GM12878 (cell line): ENCODE measurements around the gene L1CAM. TPM values are rescaled to one million over a fixed set of nuclear protein-coding genes. Genes with fewer than 3 reads are reported as not detected.

ENCODE experiments used
- ATAC-seq: fragments of 200-7000 bp; cut with Tn5 transposase; 3 replicates; pipeline ENCODE4 v1.9.1; 2020; ENCODE audit warnings: mild to moderate bottlenecking, moderate library complexity
- BruUV-seq: library from RNA; stranded (reverse); fragments of 400-500 nt; replicated peaks from 2 replicates; lab custom pipeline; 2021; lab: Mats Ljungman, UMichigan
- CTCF ChIA-PET: fragments of 300-600 bp; sonication (Branson Sonifier 250); formaldehyde crosslinking; extraction: SDS; loops from one replicate; lab custom pipeline; 2021; ENCODE audit warnings: inconsistent platforms; lab: Yijun Ruan, JAX
- POLR2A ChIA-PET: fragments of 350-600 bp; formaldehyde crosslinking; extraction: SDS; loops from one replicate; lab custom pipeline; 2021; ENCODE audit warnings: inconsistent platforms; lab: Charles Lee
- RAD21 ChIA-PET: fragments of 300-600 bp; sonication (Branson Sonifier 250); formaldehyde crosslinking; loops from one replicate; lab custom pipeline; 2023; ENCODE audit warnings: antibody characterized with exemption; ENCODE audit not compliant: unreplicated experiment; lab: Charles Lee
- SMC1A ChIA-PET: fragments of 300-600 bp; sonication (Branson Sonifier 250); formaldehyde crosslinking; loops from one replicate; lab custom pipeline; 2023; ENCODE audit not compliant: unreplicated experiment, uncharacterized antibody; lab: Charles Lee
- DNase-seq: peaks from one replicate; pipeline ENCODE4 v3.0.0-alpha.2; 2011; ENCODE audit warnings: low read depth, low spot score
- FAIRE-seq: peaks from 3 replicates; lab custom pipeline; 2011; peaks lifted over from hg19 to GRCh38; lab: Jason Lieb, UNC
- H2AFZ ChIP-seq: 2 replicates; pipeline ENCODE4 v1.6.0; 2011; ENCODE audit warnings: low read depth, low read length, control low read depth; ENCODE audit not compliant: control insufficient read depth
- H3K27ac ChIP-seq: 2 replicates; pipeline ENCODE4 v1.5.1; 2011; ENCODE audit warnings: control low read depth; ENCODE audit not compliant: control insufficient read depth, insufficient read depth
- H3K27me3 ChIP-seq, 2 experiments: replicated peaks in 1 of 2; 2 replicates each; pipeline versions ENCODE4 v1.6.0 to v1.6.1; 2011; ENCODE audit warnings: low read length in 1 of 2; ENCODE audit not compliant: control insufficient read depth in 2 of 2, insufficient read depth in 2 of 2
- H3K36me3 ChIP-seq, 2 experiments: 2 replicates each; pipeline ENCODE4 v1.5.1; 2011; ENCODE audit warnings: low read length in 1 of 2; ENCODE audit not compliant: control insufficient read depth in 2 of 2, insufficient read depth in 2 of 2
- H3K4me1 ChIP-seq: 2 replicates; pipeline ENCODE4 v1.6.1; 2011; ENCODE audit warnings: mild to moderate bottlenecking, low read length, moderate library complexity, mixed read lengths; ENCODE audit not compliant: control insufficient read depth, insufficient read depth
- H3K4me2 ChIP-seq: 2 replicates; pipeline ENCODE4 v1.6.0; 2011; ENCODE audit warnings: control low read depth; ENCODE audit not compliant: control insufficient read depth, insufficient read depth
- H3K4me3 ChIP-seq: fragments of 200-600 bp; sonication (generic); 2 replicates; pipeline ENCODE4 v1.5.1; 2016
- H3K79me2 ChIP-seq: 2 replicates; pipeline ENCODE4 v1.6.0; 2011; ENCODE audit warnings: low read length; ENCODE audit not compliant: control insufficient read depth, insufficient read depth
- H3K9ac ChIP-seq: 2 replicates; pipeline ENCODE4 v1.8.0; 2011; ENCODE audit warnings: low read length, control low read depth, mixed read lengths; ENCODE audit not compliant: control insufficient read depth, insufficient read depth
- H3K9me3 ChIP-seq: replicated peaks from 3 replicates; pipeline ENCODE4 v1.5.1; 2011; ENCODE audit warnings: mild to moderate bottlenecking, low read length; ENCODE audit not compliant: control insufficient read depth, insufficient read depth
- H4K20me1 ChIP-seq: 2 replicates; pipeline ENCODE4 v1.6.0; 2011; ENCODE audit not compliant: control insufficient read depth, insufficient read depth
- ATF7 ChIP-seq: fragments of 450-650 bp; IDR thresholded peaks from 2 replicates; pipeline ENCODE4 v1.6.1; 2016; ENCODE audit warnings: low read depth, mild to moderate bottlenecking
- BMI1 ChIP-seq: fragments of 450-650 bp; IDR thresholded peaks from 2 replicates; pipeline ENCODE4 v1.6.1; 2016; ENCODE audit warnings: mild to moderate bottlenecking, moderate library complexity, borderline replicate concordance
- FOXK2 ChIP-seq: fragments of 450-650 bp; IDR thresholded peaks from 2 replicates; pipeline ENCODE4 v1.6.1; 2017; ENCODE audit warnings: mild to moderate bottlenecking, moderate library complexity
- HCFC1 ChIP-seq: fragments of 150-350 bp; IDR thresholded peaks from 2 replicates; pipeline ENCODE4 v1.6.1; 2014; ENCODE audit warnings: low read length
- HDAC6 ChIP-seq: fragments of 200-600 bp; sonication (generic); IDR thresholded peaks from one replicate; pipeline ENCODE4 v1.8.0; 2017; ENCODE audit warnings: antibody characterized with exemption; ENCODE audit not compliant: unreplicated experiment
- MEF2B ChIP-seq: fragments of 450-650 bp; IDR thresholded peaks from 2 replicates; pipeline ENCODE4 v1.6.1; 2018; ENCODE audit warnings: mild to moderate bottlenecking, moderate library complexity; ENCODE audit not compliant: partially characterized antibody, poor library complexity, severe bottlenecking
- PAX5 ChIP-seq: IDR thresholded peaks from 2 replicates; pipeline ENCODE4 v1.6.1; 2011; ENCODE audit warnings: low read depth, low read length, borderline replicate concordance
- SP1 ChIP-seq: IDR thresholded peaks from one replicate; pipeline ENCODE4 v1.6.1; 2011; ENCODE audit warnings: low read depth, low read length
- SRF ChIP-seq, 2 experiments: IDR thresholded peaks; 2 replicates each; pipeline ENCODE4 v1.6.1; 2011; ENCODE audit warnings: low read depth in 2 of 2, low read length in 2 of 2, mild to moderate bottlenecking in 1 of 2, moderate library complexity in 1 of 2
- ZZZ3 ChIP-seq: IDR thresholded peaks from 2 replicates; pipeline ENCODE4 v1.6.1; 2011; ENCODE audit warnings: low read depth; ENCODE audit not compliant: control insufficient read depth, insufficient read length
- WGBS: methylation state at CpG from one replicate; pipeline ENCODE4 v1.1.6; 2016; ENCODE audit warnings: low lambda C conversion rate; ENCODE audit not compliant: insufficient replicate concordance, insufficient coverage; ENCODE audit errors: missing lambda C conversion rate; 5-methylcytosine and 5-hydroxymethylcytosine counted together
- in situ Hi-C: fragments of 300-500 bp; cut with MboI; formaldehyde crosslinking; loops from 9 replicates; pipeline ENCODE4 v1.14.3; 2018; ENCODE audit warnings: mixed read lengths
- intact Hi-C: fragments of 100-400 bp; cut with micrococcal nuclease; formaldehyde crosslinking; loops from one replicate; pipeline ENCODE4 v1.14.2; 2022; ENCODE audit not compliant: unreplicated experiment
- polyA plus RNA-seq, 11 experiments: library from polyadenylated mRNA; depleted of rRNA in 4 of 11; unstranded in 6 of 11; stranded (reverse) in 5 of 11; fragments of >200 nt; fragmentation: Nextera tagmentation in 4 of 11; fragmentation: Illumina TruSeq in 1 of 11; extraction: Ambion mirVana in 4 of 11; extraction: Trizol in 1 of 11; gene quantifications; 1 replicate in 1 of 11; 2 replicates in 10 of 11; pipeline versions ENCODE4 v1.2.1 to v1.2.3, GENCODE V29; 2011 to 2016; ENCODE audit warnings: inconsistent platforms in 2 of 11, missing spikeins in 2 of 11, low read depth in 1 of 11
- total RNA-seq, 4 experiments: library from RNA; depleted of rRNA in 3 of 4; stranded (reverse); fragments of >200 nt in 3 of 4; fragmentation: Illumina TruSeq in 1 of 4; extraction: Trizol in 1 of 4; gene quantifications; 2 replicates each; pipeline versions ENCODE4 v1.2.1 to v1.2.3, GENCODE V29; 2013 to 2021
- TF ChIP-seq, protein P1 (sequence below): fragments of 450-650 bp; IDR thresholded peaks from 2 replicates; pipeline ENCODE4 v1.6.1; 2017; ENCODE audit warnings: mild to moderate bottlenecking

The L1CAM gene
- total and polyA plus RNA-seq, 10 of the 15 experiments (the other 5 are each of a cell fraction or from before 2014, with no cell fraction given), result 0.01 to 0.64 (median 0.09) TPM; not detected in 5

GRCh38 chrX:153857348-153857903 lies 28.5 kb downstream of the L1CAM start:
- intact Hi-C loops, result no loop called here
- Histone ChIP-seq H3K27me3 (no peaks in the 10 kb centered on the region; a peak in 2 of 4 replicates), H4K20me1 (no peaks in the 10 kb centered on the region), H3K27ac (no peak overlapping the region), H3K4me1 (no peaks in the 10 kb centered on the region), H3K4me3 (no peak overlapping the region), H3K79me2 (no peaks in the 10 kb centered on the region), H2AFZ (no peak overlapping the region), H3K9ac (no peak overlapping the region), H3K4me2 (no peak overlapping the region), H3K36me3 (no peaks in the 10 kb centered on the region), H3K9me3 (no peaks in the 10 kb centered on the region)
- SMC1A ChIA-PET, result no interaction called here
- RAD21 ChIA-PET, result no interaction called here
- ATAC-seq (no peak), DNase-seq (no peak), FAIRE-seq (no peak)
- POLR2A ChIA-PET, result no interaction called here
- 0% methylated on average over 2 of the region's 2 CpGs for WGBS
- CTCF ChIA-PET, result no interaction called here
- in situ Hi-C loops, result no loop called here
- no TSS peak for BruUV-seq
- no peak for TF ChIP-seq FOXK2
- TF ChIP-seq, protein P1, sequence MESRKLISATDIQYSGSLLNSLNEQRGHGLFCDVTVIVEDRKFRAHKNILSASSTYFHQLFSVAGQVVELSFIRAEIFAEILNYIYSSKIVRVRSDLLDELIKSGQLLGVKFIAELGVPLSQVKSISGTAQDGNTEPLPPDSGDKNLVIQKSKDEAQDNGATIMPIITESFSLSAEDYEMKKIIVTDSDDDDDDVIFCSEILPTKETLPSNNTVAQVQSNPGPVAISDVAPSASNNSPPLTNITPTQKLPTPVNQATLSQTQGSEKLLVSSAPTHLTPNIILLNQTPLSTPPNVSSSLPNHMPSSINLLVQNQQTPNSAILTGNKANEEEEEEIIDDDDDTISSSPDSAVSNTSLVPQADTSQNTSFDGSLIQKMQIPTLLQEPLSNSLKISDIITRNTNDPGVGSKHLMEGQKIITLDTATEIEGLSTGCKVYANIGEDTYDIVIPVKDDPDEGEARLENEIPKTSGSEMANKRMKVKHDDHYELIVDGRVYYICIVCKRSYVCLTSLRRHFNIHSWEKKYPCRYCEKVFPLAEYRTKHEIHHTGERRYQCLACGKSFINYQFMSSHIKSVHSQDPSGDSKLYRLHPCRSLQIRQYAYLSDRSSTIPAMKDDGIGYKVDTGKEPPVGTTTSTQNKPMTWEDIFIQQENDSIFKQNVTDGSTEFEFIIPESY, result no peak
- no peak for TF ChIP-seq SP1
- no peak for TF ChIP-seq HCFC1

- in situ Hi-C loops, result no loop called here
- FAIRE-seq, result no peak
- no peak overlapping the region for H3K9ac ChIP-seq
- no peak overlapping the region for H3K27ac ChIP-seq
- no peaks in the 10 kb centered on the region for H4K20me1 ChIP-seq
- no peaks in the 10 kb centered on the region for H3K9me3 ChIP-seq
- RAD21 ChIA-PET, result no interaction called here
- TF ChIP-seq SRF (IDR thresholded peaks at IDR 0.05; ENCODE audit: low read depth in 2 of 2, low read length in 2 of 2), result no peak
- no peak for TF ChIP-seq ZZZ3
- TF ChIP-seq ATF7, result no peak
- no peak for TF ChIP-seq MEF2B
- TF ChIP-seq BMI1, result no peak
- no peak for TF ChIP-seq PAX5
- no peak for TF ChIP-seq HDAC6
- TF ChIP-seq, all 136 proteins: peak for 0
- intact Hi-C loops, result no loop called here
- ChIA-PET SMC1A (no interaction called here), POLR2A (no interaction called here), CTCF (no interaction called here)
- H3K27me3 ChIP-seq, result peaks cover 0 to 2% of the 10 kb centered on the region in 2 experiments; a peak in 2 of 4 replicates
- 49% methylated on average over 9 of the region's 9 CpGs for WGBS
- ATAC-seq (no peak), DNase-seq (no peak)
- no peaks in the 10 kb centered on the region for H3K4me1 ChIP-seq
- H3K36me3 ChIP-seq, result no peaks in the 10 kb centered on the region
- no peak overlapping the region for H2AFZ ChIP-seq
- no TSS peak for BruUV-seq
- no peak overlapping the region for H3K4me3 ChIP-seq
- no peaks in the 10 kb centered on the region for H3K79me2 ChIP-seq
- no peak overlapping the region for H3K4me2 ChIP-seq
These were observed 31.3 kb downstream of the L1CAM start for GRCh38 chrX:153854702-153855101.
